SK-N-SH (cell line): Measurements from ENCODE around the gene MIDN. TPM values are rescaled to one million over a fixed set of nuclear protein-coding genes. Genes with fewer than 3 reads are reported as not detected.

Experiments
- CTCF ChIA-PET: fragments of 300-600, 350-600 bp; formaldehyde crosslinking; extraction: SDS; loops from one replicate; lab custom pipeline; 2021; lab: Yijun Ruan, JAX
- POLR2A ChIA-PET: fragments of 350-600 bp; sonication (Branson Sonifier 250); formaldehyde crosslinking; extraction: SDS; loops from one replicate; lab custom pipeline; 2020; ENCODE audit warnings: antibody characterized with exemption, inconsistent platforms; lab: Yijun Ruan, JAX
- DNase-seq: peaks from one replicate; pipeline ENCODE4 v3.0.0; 2012
- H2AFZ ChIP-seq: fragments of 200-600 bp; sonication (generic); 2 replicates; pipeline ENCODE4 v1.8.1; 2016; ENCODE audit warnings: antibody characterized with exemption, mild to moderate bottlenecking, low read depth
- H3F3A ChIP-seq: fragments of 200-600 bp; sonication (generic); replicated peaks from 2 replicates; pipeline ENCODE3; 2016; ENCODE audit warnings: antibody characterized with exemption, mild to moderate bottlenecking; ENCODE audit not compliant: insufficient read depth
- H3K27ac ChIP-seq, 2 experiments: fragments of 200-500 bp in 1 of 2; fragments of 200-600 bp in 1 of 2; sonication (Bioruptor generic) in 1 of 2; sonication (generic), shearing (Covaris generic) in 1 of 2; 2 replicates each; pipeline versions ENCODE4 v1.5.1 to v1.6.1; 2014 to 2016; ENCODE audit warnings: low read depth in 2 of 2, inconsistent platforms in 1 of 2, low read length in 1 of 2, mild to moderate bottlenecking in 1 of 2, mixed read lengths in 1 of 2
- H3K27me3 ChIP-seq: fragments of 200-600 bp; sonication (generic), shearing (Covaris generic); 2 replicates; pipeline ENCODE4 v1.6.1; 2016; ENCODE audit warnings: mixed run types; ENCODE audit not compliant: insufficient read depth
- H3K36me3 ChIP-seq, 2 experiments: fragments of 200-500 bp in 1 of 2; fragments of 200-600 bp in 1 of 2; sonication (Bioruptor generic) in 1 of 2; sonication (generic) in 1 of 2; replicated peaks in 1 of 2; 2 replicates each; pipeline versions ENCODE3 to v1.5.1; 2014 to 2016; ENCODE audit warnings: low read length in 1 of 2, mild to moderate bottlenecking in 1 of 2; ENCODE audit not compliant: insufficient read depth in 2 of 2, control insufficient read depth in 1 of 2
- H3K4me1 ChIP-seq, 2 experiments: fragments of 200-500 bp in 1 of 2; fragments of 200-600 bp in 1 of 2; sonication (Bioruptor generic) in 1 of 2; sonication (generic), shearing (Covaris generic) in 1 of 2; 2 replicates each; pipeline versions ENCODE4 v1.5.1 to v1.6.1; 2014 to 2016; ENCODE audit warnings: low read depth in 1 of 2, low read length in 1 of 2, mixed run types in 1 of 2; ENCODE audit not compliant: insufficient read depth in 2 of 2, control insufficient read depth in 1 of 2
- H3K4me2 ChIP-seq: fragments of 200-600 bp; sonication (generic), shearing (Covaris generic); 2 replicates; pipeline ENCODE4 v1.6.1; 2017; ENCODE audit warnings: mixed run types
- H3K4me3 ChIP-seq, 2 experiments: fragments of 200-500 bp in 1 of 2; fragments of 200-600 bp in 1 of 2; sonication (Bioruptor generic) in 1 of 2; sonication (generic), shearing (Covaris generic) in 1 of 2; 2 replicates each; pipeline versions ENCODE4 v1.5.1 to v1.8.1; 2014 to 2016; ENCODE audit warnings: low read depth in 2 of 2, inconsistent platforms in 1 of 2, low read length in 1 of 2, mild to moderate bottlenecking in 1 of 2, mixed read lengths in 1 of 2, moderate library complexity in 1 of 2
- H3K79me2 ChIP-seq: fragments of 200-600 bp; sonication (generic); 2 replicates; pipeline ENCODE4 v1.8.1; 2017; ENCODE audit warnings: mild to moderate bottlenecking; ENCODE audit not compliant: insufficient read depth
- H3K9ac ChIP-seq: fragments of 200-600 bp; sonication (generic); 2 replicates; pipeline ENCODE4 v1.6.1; 2017; ENCODE audit warnings: mixed run types
- H3K9me2 ChIP-seq: fragments of 200-600 bp; sonication (generic); 2 replicates; pipeline ENCODE4 v1.6.1; 2017; ENCODE audit warnings: mixed run types
- H3K9me3 ChIP-seq: fragments of 200-600 bp; sonication (generic); 2 replicates; pipeline ENCODE4 v1.6.1; 2017; ENCODE audit warnings: mixed run types, mild to moderate bottlenecking, moderate library complexity
- H4K20me1 ChIP-seq: fragments of 200-600 bp; sonication (generic); 2 replicates; pipeline ENCODE4 v1.6.1; 2017; ENCODE audit warnings: mild to moderate bottlenecking, mixed run types; ENCODE audit not compliant: insufficient read depth
- CHD2 ChIP-seq: fragments of 150-350 bp; IDR thresholded peaks from 2 replicates; pipeline ENCODE4 v1.6.1; 2018; ENCODE audit warnings: low read length; ENCODE audit not compliant: partially characterized antibody
- EZH2phosphoT487 ChIP-seq: fragments of 200-600 bp; sonication (generic); IDR thresholded peaks from 2 replicates; pipeline ENCODE4 v1.6.1; 2017; ENCODE audit warnings: low read depth, mixed run types, mild to moderate bottlenecking, antibody characterized with exemption, moderate library complexity, borderline replicate concordance
- FOSL2 ChIP-seq: IDR thresholded peaks from 2 replicates; pipeline ENCODE4 v1.4.0; 2012; ENCODE audit warnings: low read depth, mild to moderate bottlenecking, moderate library complexity, borderline replicate concordance
- FOXM1 ChIP-seq: IDR thresholded peaks from 2 replicates; pipeline ENCODE4 v1.4.0; 2012; ENCODE audit warnings: low read depth, mild to moderate bottlenecking
- GABPA ChIP-seq: IDR thresholded peaks from 2 replicates; pipeline ENCODE4 v1.4.0; 2012; ENCODE audit warnings: low read depth, mild to moderate bottlenecking
- GATA2 ChIP-seq: sonication (generic); formaldehyde crosslinking; IDR thresholded peaks from 2 replicates; pipeline ENCODE4 v1.5.0; 2020; ENCODE audit warnings: mild to moderate bottlenecking, missing genetic modification reagents
- IRF3 ChIP-seq: fragments of 150-350 bp; IDR thresholded peaks from 2 replicates; pipeline ENCODE4 v1.6.1; 2016; ENCODE audit warnings: mild to moderate bottlenecking, low read depth, low read length
- JUND ChIP-seq: IDR thresholded peaks from 2 replicates; pipeline ENCODE4 v1.4.0; 2012
- MAX ChIP-seq: IDR thresholded peaks from 2 replicates; pipeline ENCODE4 v1.4.0; 2012; ENCODE audit warnings: low read depth
- MEF2A ChIP-seq: IDR thresholded peaks from 2 replicates; pipeline ENCODE4 v1.4.0; 2012; ENCODE audit warnings: low read depth, borderline replicate concordance
- MXI1 ChIP-seq: IDR thresholded peaks from 2 replicates; pipeline ENCODE4 v1.6.1; 2012; ENCODE audit warnings: mild to moderate bottlenecking, low read depth, low read length, improper control_type of control experiment
- NFIC ChIP-seq: IDR thresholded peaks from 2 replicates; pipeline ENCODE4 v1.4.0; 2012; ENCODE audit warnings: borderline replicate concordance
- POLR2AphosphoS5 ChIP-seq: IDR thresholded peaks from 2 replicates; pipeline ENCODE4 v1.6.1; 2012; ENCODE audit warnings: low read depth, low read length
- RAD21 ChIP-seq: IDR thresholded peaks from 2 replicates; pipeline ENCODE4 v1.6.1; 2012; ENCODE audit warnings: mild to moderate bottlenecking, low read length
- RCOR1 ChIP-seq: fragments of 150-350 bp; IDR thresholded peaks from 2 replicates; pipeline ENCODE4 v1.6.1; 2017; ENCODE audit warnings: antibody characterized with exemption, low read length
- REST ChIP-seq: IDR thresholded peaks from 2 replicates; pipeline ENCODE4 v1.6.1; 2012; ENCODE audit warnings: mild to moderate bottlenecking, low read depth, low read length, moderate library complexity
- RFX5 ChIP-seq: IDR thresholded peaks from 2 replicates; pipeline ENCODE4 v1.6.1; 2012; ENCODE audit warnings: mild to moderate bottlenecking, improper control_type of control experiment, low read length
- RXRA ChIP-seq: IDR thresholded peaks from 2 replicates; pipeline ENCODE4 v1.4.0; 2012; ENCODE audit warnings: low read depth, mild to moderate bottlenecking, borderline replicate concordance
- SMC3 ChIP-seq: IDR thresholded peaks from 2 replicates; pipeline ENCODE4 v1.6.1; 2012; ENCODE audit warnings: low read depth, low read length, improper control_type of control experiment
- TAF1 ChIP-seq: IDR thresholded peaks from 2 replicates; pipeline ENCODE4 v1.6.1; 2012; ENCODE audit warnings: low read depth, mild to moderate bottlenecking, low read length, moderate library complexity, borderline replicate concordance
- TEAD4 ChIP-seq: IDR thresholded peaks from 2 replicates; pipeline ENCODE4 v1.4.0; 2012; ENCODE audit warnings: mild to moderate bottlenecking, borderline replicate concordance; ENCODE audit not compliant: insufficient read depth
- YY1 ChIP-seq: IDR thresholded peaks from 2 replicates; pipeline ENCODE4 v1.4.0; 2012; ENCODE audit warnings: low read depth, mild to moderate bottlenecking
- WGBS: methylation state at CpG from one replicate; pipeline ENCODE4 v1.1.6; 2017; ENCODE audit warnings: low lambda C conversion rate; 5-methylcytosine and 5-hydroxymethylcytosine counted together
- polyA plus RNA-seq, 3 experiments: library from polyadenylated mRNA; depleted of rRNA; stranded (reverse); fragments of >200 nt; gene quantifications; 2 replicates each; pipeline ENCODE4 v1.2.3, GENCODE V29; 2012
- TF ChIP-seq, protein P1 (sequence below): IDR thresholded peaks from 2 replicates; pipeline ENCODE4; 2012

Gene MIDN
- polyA plus RNA-seq, 1 of the 3 experiments (the other 2 are of a cell fraction): 13.9 TPM

DNA sequence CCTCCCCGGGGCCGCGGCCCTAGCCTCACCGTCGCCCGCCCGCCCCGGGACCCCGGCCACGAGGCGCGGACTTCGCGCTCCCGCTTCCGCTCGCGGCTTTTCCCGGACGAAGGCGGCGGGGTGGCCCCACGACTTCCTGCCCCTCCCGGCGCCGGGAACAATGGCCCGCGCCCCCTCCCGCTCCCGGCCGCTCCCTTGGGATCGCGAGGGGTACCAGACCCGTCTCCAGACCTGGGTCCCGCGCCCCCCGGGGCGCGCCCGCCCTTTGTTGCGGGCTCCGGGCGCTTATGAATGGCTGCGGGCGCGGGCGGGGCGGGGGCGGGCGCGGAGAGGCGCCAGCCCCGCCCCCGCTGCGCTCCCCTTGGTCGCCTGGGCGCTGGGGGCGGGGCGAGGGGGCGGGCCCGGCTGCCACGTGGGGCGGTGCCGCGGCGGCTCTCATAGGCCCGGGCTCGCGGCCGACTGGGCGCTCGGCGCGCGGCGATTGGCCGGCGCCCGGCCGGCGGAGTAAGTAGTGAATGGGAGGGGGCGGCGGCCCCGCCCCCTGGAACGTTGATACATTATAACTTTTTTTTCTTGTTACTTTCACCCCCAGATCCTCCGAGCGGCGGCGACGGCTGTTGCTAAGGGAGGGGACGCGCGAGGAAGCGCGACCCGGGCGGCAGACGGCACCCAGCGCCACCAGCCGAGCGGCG lies 1.1 kb downstream of the MIDN start (continued):
- 0 out of 2 replicates have a peak, but pooled peaks have one; percentile 12 for TF ChIP-seq REST
- 0 out of 2 replicates have a peak, but pooled peaks have one; percentile 19 for TF ChIP-seq TEAD4
- TF ChIP-seq YY1: no peak
- peak; percentile 10; the same call in 1 of the 2 replicates for TF ChIP-seq NFIC
- peak; percentile 53 for TF ChIP-seq RFX5
- TF ChIP-seq TAF1: peak; percentile 76
- TF ChIP-seq FOXM1: no peak
- TF ChIP-seq, protein P1, sequence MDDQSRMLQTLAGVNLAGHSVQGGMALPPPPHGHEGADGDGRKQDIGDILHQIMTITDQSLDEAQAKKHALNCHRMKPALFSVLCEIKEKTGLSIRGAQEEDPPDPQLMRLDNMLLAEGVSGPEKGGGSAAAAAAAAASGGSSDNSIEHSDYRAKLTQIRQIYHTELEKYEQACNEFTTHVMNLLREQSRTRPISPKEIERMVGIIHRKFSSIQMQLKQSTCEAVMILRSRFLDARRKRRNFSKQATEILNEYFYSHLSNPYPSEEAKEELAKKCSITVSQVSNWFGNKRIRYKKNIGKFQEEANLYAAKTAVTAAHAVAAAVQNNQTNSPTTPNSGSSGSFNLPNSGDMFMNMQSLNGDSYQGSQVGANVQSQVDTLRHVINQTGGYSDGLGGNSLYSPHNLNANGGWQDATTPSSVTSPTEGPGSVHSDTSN: peak; percentile 15; the same call in 1 of the 2 replicates
- no peak for TF ChIP-seq SMC3
- TF ChIP-seq MEF2A: 0 out of 2 replicates have a peak, but pooled peaks have one; percentile 10
- TF ChIP-seq CHD2: no peak

DNA sequence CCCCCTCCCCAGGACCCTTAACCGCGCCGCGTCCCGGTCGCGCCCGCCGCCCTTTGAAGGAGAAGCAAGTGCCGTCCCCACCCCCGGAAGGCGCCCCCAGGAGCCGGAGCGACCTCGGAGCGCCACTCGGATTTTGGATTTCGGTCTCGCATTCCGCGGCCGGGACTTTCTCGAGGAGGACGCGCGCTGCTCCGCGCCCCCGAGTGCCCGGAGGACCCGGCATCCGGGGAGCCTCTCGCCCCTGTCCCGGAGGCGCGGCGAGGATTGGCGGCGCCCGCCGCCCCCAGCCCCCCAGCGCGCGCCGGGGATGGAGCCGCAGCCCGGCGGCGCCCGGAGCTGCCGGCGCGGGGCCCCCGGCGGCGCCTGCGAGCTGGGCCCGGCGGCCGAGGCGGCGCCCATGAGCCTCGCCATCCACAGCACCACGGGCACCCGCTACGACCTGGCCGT lies 1.6 kb downstream of the MIDN start:
- DNase-seq: no peak
- no peaks in the 10 kb centered on the region for H3K27me3 ChIP-seq
- peak overlapping the region; percentile 75; the same call in 1 of the 2 replicates for H3K4me2 ChIP-seq
- POLR2A ChIA-PET: interaction anchor here (1.5 kb wide), 1 partner anchor 16 kb away, joined by 7 read pairs; no protein-coding TSS in a partner anchor
- H3F3A ChIP-seq: peaks cover 39% of the 10 kb centered on the region
- H2AFZ ChIP-seq: no peak overlapping the region
- peaks cover 59% of the 10 kb centered on the region for H3K79me2 ChIP-seq
- no peaks in the 10 kb centered on the region for H3K9me3 ChIP-seq
- no peak for TF ChIP-seq GATA2 (CRISPR knock-in tag)
- TF ChIP-seq RCOR1: no peak
- no peak for TF ChIP-seq SMC3
- no peak for TF ChIP-seq CHD2
- TF ChIP-seq YY1: no peak
- no peak for TF ChIP-seq GABPA
- no peak for TF ChIP-seq EZH2phosphoT487
- TF ChIP-seq FOSL2: no peak
- no peak for TF ChIP-seq POLR2AphosphoS5
- TF ChIP-seq RXRA: no peak
- no peak for TF ChIP-seq MAX
- no peak for TF ChIP-seq IRF3
- TF ChIP-seq JUND: no peak
- no peak for TF ChIP-seq RAD21
- no peak for TF ChIP-seq MXI1
- TF ChIP-seq NFIC: no peak
- H3K9ac ChIP-seq: peak overlapping the region; percentile 98
- peaks cover 17 to 36% of the 10 kb centered on the region in 2 experiments; a peak in 3 of 4 replicates for H3K4me1 ChIP-seq
- CTCF ChIA-PET: interaction anchor here (0.6 to 2.5 kb wide), 4 partner anchors 10 to 361 kb away, joined by 3 to 13 read pairs (median 3); no protein-coding TSS in a partner anchor
- H3K9me2 ChIP-seq: no peaks in the 10 kb centered on the region
- H4K20me1 ChIP-seq: peaks cover 31% of the 10 kb centered on the region
- H3K27ac ChIP-seq: peak overlapping the region; percentile 75 to 95
- no CpG with 5 or more reads among the region's 67 CpGs for WGBS
- peaks cover 17 to 25% of the 10 kb centered on the region in 2 experiments for H3K36me3 ChIP-seq
- peak overlapping the region; percentile 79 to 86 for H3K4me3 ChIP-seq
